Activated CD4-positive, alpha-beta T cell treated with anti-CD3 and anti-CD28 coated beads for 48 hours (primary cell): ENCODE measurements around the gene PLD1.

ENCODE experiments used
- DNase-seq: peaks from one replicate; pipeline ENCODE4 v3.0.0-alpha.2; 2020

PLD1 gene

GRCh38 chr3:171688593-171688992 lies 121.7 kb downstream of the PLD1 start:
- no peak for DNase-seq

GRCh38 chr3:171688002-171688401 lies 122.3 kb downstream of the PLD1 start:
- DNase-seq = no peak

- no peak for DNase-seq
Measured at GRCh38 chr3:171687581-171687980, 122.7 kb downstream of the PLD1 start.

GRCh38 chr3:171687064-171687463 lies 123.2 kb downstream of the PLD1 start:
- no peak for DNase-seq

GRCh38 chr3:171685116-171685895 lies 125.0 kb downstream of the PLD1 start:
- no peak for DNase-seq

- no peak for DNase-seq
Measured at GRCh38 chr3:171684221-171684620, 126.1 kb downstream of the PLD1 start.

- DNase-seq = no peak
Measured at GRCh38 chr3:171682743-171683142, 127.5 kb downstream of the PLD1 start.

- DNase-seq = no peak
Measured at GRCh38 chr3:171680726-171681411, 129.4 kb downstream of the PLD1 start.

- DNase-seq = no peak
Measured at GRCh38 chr3:171678971-171679492, 131.3 kb downstream of the PLD1 start.

- DNase-seq = no peak
Measured at GRCh38 chr3:171677706-171678105, 132.6 kb downstream of the PLD1 start.

GRCh38 chr3:171676601-171677175 lies 133.6 kb downstream of the PLD1 start:
- DNase-seq = no peak

GRCh38 chr3:171673951-171674350 lies 136.3 kb downstream of the PLD1 start:
- DNase-seq = no peak

GRCh38 chr3:171672538-171672937 lies 137.7 kb downstream of the PLD1 start:
- no peak for DNase-seq

- DNase-seq = no peak
Measured at GRCh38 chr3:171672124-171672523, 138.2 kb downstream of the PLD1 start.

GRCh38 chr3:171671709-171672108 lies 138.6 kb downstream of the PLD1 start:
- no peak for DNase-seq

- no peak for DNase-seq
Measured at GRCh38 chr3:171666516-171666915, 143.8 kb downstream of the PLD1 start.

- DNase-seq = no peak
Measured at GRCh38 chr3:171663805-171664204, 146.5 kb downstream of the PLD1 start.

GRCh38 chr3:171661484-171661883 lies 148.8 kb downstream of the PLD1 start:
- no peak for DNase-seq

GRCh38 chr3:171660188-171660587 lies 150.1 kb downstream of the PLD1 start:
- DNase-seq = no peak

GRCh38 chr3:171658841-171659240 lies 151.4 kb downstream of the PLD1 start:
- DNase-seq = no peak

GRCh38 chr3:171654809-171655208 lies 155.5 kb downstream of the PLD1 start:
- DNase-seq = no peak

- no peak for DNase-seq
Measured at GRCh38 chr3:171654326-171654725, 156.0 kb downstream of the PLD1 start.

- no peak for DNase-seq
Measured at GRCh38 chr3:171653701-171654100, 156.6 kb downstream of the PLD1 start.

GRCh38 chr3:171652932-171653331 lies 157.4 kb downstream of the PLD1 start:
- no peak for DNase-seq
